Liver (tissue), 9 donors: ENCODE measurements around the gene STIM1. TPM values are rescaled to one million over a fixed set of nuclear protein-coding genes. Genes with fewer than 3 reads are reported as not detected.

Source experiments
- DNase-seq: peaks from one replicate; pipeline ENCODE4 v3.0.0-alpha.2; 2017; ENCODE audit warnings: low spot score
- H3K27ac ChIP-seq, 2 donors: one replicate each; pipeline ENCODE4 v1.7.0; 2013; ENCODE audit warnings: inconsistent platforms in 2 of 2, low read length in 2 of 2, control low read depth in 1 of 2, low read depth in 1 of 2, mild to moderate bottlenecking in 1 of 2
- H3K27me3 ChIP-seq, 4 donors: one replicate each; pipeline versions ENCODE4 v1.6.1 to v1.7.0; 2013; ENCODE audit warnings: low read length in 3 of 4, inconsistent platforms in 1 of 4, mild to moderate bottlenecking in 1 of 4, moderate library complexity in 1 of 4; ENCODE audit not compliant: control insufficient read depth in 4 of 4, insufficient read depth in 4 of 4
- H3K36me3 ChIP-seq, 4 donors: one replicate each; pipeline versions ENCODE4 v1.6.1 to v1.7.0; 2013; ENCODE audit warnings: low read length in 3 of 4, mild to moderate bottlenecking in 3 of 4, low read depth in 1 of 4, moderate library complexity in 1 of 4; ENCODE audit not compliant: control insufficient read depth in 4 of 4, insufficient read depth in 3 of 4
- H3K4me1 ChIP-seq, 4 donors: one replicate each; pipeline versions ENCODE4 v1.6.1 to v1.7.0; 2013; ENCODE audit warnings: low read length in 3 of 4, mild to moderate bottlenecking in 3 of 4, moderate library complexity in 1 of 4; ENCODE audit not compliant: control insufficient read depth in 4 of 4, insufficient read depth in 4 of 4
- H3K4me3 ChIP-seq, 3 donors: one replicate each; pipeline versions ENCODE4 v1.6.1 to v1.7.0; 2013; ENCODE audit warnings: low read length in 3 of 3, control low read depth in 1 of 3, low read depth in 1 of 3, mild to moderate bottlenecking in 1 of 3
- H3K9ac ChIP-seq, 2 donors: one replicate each; pipeline ENCODE4 v1.7.0; 2013; ENCODE audit warnings: low read length in 2 of 2, mild to moderate bottlenecking in 2 of 2, moderate library complexity in 2 of 2, control low read depth in 1 of 2, low read depth in 1 of 2
- H3K9me3 ChIP-seq, 4 donors: one replicate each; pipeline versions ENCODE4 v1.6.1 to v1.7.0; 2013; ENCODE audit warnings: low read length in 3 of 4; ENCODE audit not compliant: control insufficient read depth in 4 of 4
- EGR1 ChIP-seq, 2 donors: IDR thresholded peaks; 2 replicates each; pipeline ENCODE4 v1.6.1; 2016 to 2018; ENCODE audit warnings: antibody characterized with exemption in 2 of 2, low read depth in 2 of 2
- FOXA1 ChIP-seq: IDR thresholded peaks from 2 replicates; pipeline ENCODE4 v1.6.1; 2016; ENCODE audit warnings: antibody characterized with exemption
- FOXA2 ChIP-seq: IDR thresholded peaks from 2 replicates; pipeline ENCODE4 v1.6.1; 2016; ENCODE audit warnings: antibody characterized with exemption
- GABPA ChIP-seq, 2 donors: IDR thresholded peaks in 1 of 2; conservative IDR thresholded peaks in 1 of 2; 2 replicates each; pipeline ENCODE4 v1.6.1; 2016; ENCODE audit warnings: antibody characterized with exemption in 2 of 2, mild to moderate bottlenecking in 1 of 2, moderate library complexity in 1 of 2
- HNF4G ChIP-seq: IDR thresholded peaks from 2 replicates; pipeline ENCODE4 v1.6.1; 2016; ENCODE audit warnings: antibody characterized with exemption
- NR2F2 ChIP-seq: IDR thresholded peaks from 2 replicates; pipeline ENCODE4 v1.6.1; 2016; ENCODE audit warnings: antibody characterized with exemption
- RAD21 ChIP-seq, 2 donors: IDR thresholded peaks; 2 replicates each; pipeline ENCODE4 v1.6.1; 2016; ENCODE audit warnings: antibody characterized with exemption in 2 of 2, mild to moderate bottlenecking in 2 of 2
- RXRA ChIP-seq, 2 donors: IDR thresholded peaks; 2 replicates each; pipeline ENCODE4 v1.6.1; 2017 to 2018; ENCODE audit warnings: antibody characterized with exemption in 2 of 2, mild to moderate bottlenecking in 1 of 2
- SP1 ChIP-seq: IDR thresholded peaks from 2 replicates; pipeline ENCODE4 v1.6.1; 2018; ENCODE audit warnings: antibody characterized with exemption, mild to moderate bottlenecking
- TAF1 ChIP-seq: conservative IDR thresholded peaks from 2 replicates; pipeline ENCODE4 v1.6.1; 2016; ENCODE audit warnings: antibody characterized with exemption, mild to moderate bottlenecking
- YY1 ChIP-seq: IDR thresholded peaks from 2 replicates; pipeline ENCODE4 v1.6.1; 2016; ENCODE audit warnings: antibody characterized with exemption, mild to moderate bottlenecking
- WGBS: extraction: QIAGEN DNeasy Blood & Tissue Kit; methylation state at CpG from one replicate; pipeline ENCODE4 v1.1.7; 2013; 5-methylcytosine and 5-hydroxymethylcytosine counted together
- polyA plus RNA-seq, 2 donors: library from polyadenylated mRNA; stranded (reverse) in 1 of 2; unstranded in 1 of 2; fragments of 200-250 nt in 1 of 2; fragments of >200 nt in 1 of 2; fragmentation: Nextera tagmentation in 1 of 2; extraction: Ambion mirVana in 1 of 2; gene quantifications; one replicate each; pipeline versions ENCODE4 v1.2.1 to v1.2.3, GENCODE V29; 2013 to 2015
- total RNA-seq, 2 donors: library from RNA; depleted of rRNA; stranded (reverse); fragments of >200 nt; gene quantifications; one replicate each; pipeline ENCODE4 v1.2.3, GENCODE V29; 2014
- TF ChIP-seq, protein P1 (sequence below): fragments of 150-350 bp; IDR thresholded peaks from 2 replicates; pipeline ENCODE4 v1.5.1; 2017; ENCODE audit warnings: improper control_type of control experiment, low read depth, low read length; ENCODE audit not compliant: missing input control
- TF ChIP-seq, protein P2 (sequence below): IDR thresholded peaks from 2 replicates; pipeline ENCODE4 v1.6.1; 2016; ENCODE audit warnings: antibody characterized with exemption
- TF ChIP-seq, protein P3 (sequence below): IDR thresholded peaks from 2 replicates; pipeline ENCODE4 v1.6.1; 2016; ENCODE audit warnings: antibody characterized with exemption
- TF ChIP-seq, protein P4 (sequence below): IDR thresholded peaks from 2 replicates; pipeline ENCODE4 v1.6.1; 2016; ENCODE audit warnings: antibody characterized with exemption
- TF ChIP-seq, protein P5 (sequence below): IDR thresholded peaks from 2 replicates; pipeline ENCODE4 v1.6.1; 2016; ENCODE audit warnings: antibody characterized with exemption, mild to moderate bottlenecking
- donor health status: healthy.
- donor health status: healthy.
- donor health status: healthy.
- donor health status: healthy.
- donor health status: healthy.

Gene STIM1
- total and polyA plus RNA-seq, 4 donors, result 19.7 to 42.9 (median 25.1) TPM

DNA sequence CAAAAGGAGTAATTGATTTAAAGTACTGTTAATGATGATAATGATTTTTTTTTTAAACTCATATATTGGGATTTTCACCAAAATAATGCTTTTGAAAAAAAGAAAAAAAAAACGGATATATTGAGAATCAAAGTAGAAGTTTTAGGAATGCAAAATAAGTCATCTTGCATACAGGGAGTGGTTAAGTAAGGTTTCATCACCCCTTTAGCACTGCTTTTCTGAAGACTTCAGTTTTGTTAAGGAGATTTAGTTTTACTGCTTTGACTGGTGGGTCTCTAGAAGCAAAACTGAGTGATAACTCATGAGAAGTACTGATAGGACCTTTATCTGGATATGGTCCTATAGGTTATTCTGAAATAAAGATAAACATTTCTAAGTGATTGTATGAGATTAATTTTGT is 283.0 kb downstream of the STIM1 start:
- no peaks in the 10 kb centered on the region for H3K9me3 ChIP-seq
- no peaks in the 10 kb centered on the region for H3K4me1 ChIP-seq
- 97% methylated on average over 1 of the region's 1 CpG for WGBS
- peaks cover 0 to 29% (median 23%) of the 10 kb centered on the region in 4 donors for H3K36me3 ChIP-seq
- TF ChIP-seq, protein P1, sequence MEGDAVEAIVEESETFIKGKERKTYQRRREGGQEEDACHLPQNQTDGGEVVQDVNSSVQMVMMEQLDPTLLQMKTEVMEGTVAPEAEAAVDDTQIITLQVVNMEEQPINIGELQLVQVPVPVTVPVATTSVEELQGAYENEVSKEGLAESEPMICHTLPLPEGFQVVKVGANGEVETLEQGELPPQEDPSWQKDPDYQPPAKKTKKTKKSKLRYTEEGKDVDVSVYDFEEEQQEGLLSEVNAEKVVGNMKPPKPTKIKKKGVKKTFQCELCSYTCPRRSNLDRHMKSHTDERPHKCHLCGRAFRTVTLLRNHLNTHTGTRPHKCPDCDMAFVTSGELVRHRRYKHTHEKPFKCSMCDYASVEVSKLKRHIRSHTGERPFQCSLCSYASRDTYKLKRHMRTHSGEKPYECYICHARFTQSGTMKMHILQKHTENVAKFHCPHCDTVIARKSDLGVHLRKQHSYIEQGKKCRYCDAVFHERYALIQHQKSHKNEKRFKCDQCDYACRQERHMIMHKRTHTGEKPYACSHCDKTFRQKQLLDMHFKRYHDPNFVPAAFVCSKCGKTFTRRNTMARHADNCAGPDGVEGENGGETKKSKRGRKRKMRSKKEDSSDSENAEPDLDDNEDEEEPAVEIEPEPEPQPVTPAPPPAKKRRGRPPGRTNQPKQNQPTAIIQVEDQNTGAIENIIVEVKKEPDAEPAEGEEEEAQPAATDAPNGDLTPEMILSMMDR, result no peak
- TF ChIP-seq, protein P2, sequence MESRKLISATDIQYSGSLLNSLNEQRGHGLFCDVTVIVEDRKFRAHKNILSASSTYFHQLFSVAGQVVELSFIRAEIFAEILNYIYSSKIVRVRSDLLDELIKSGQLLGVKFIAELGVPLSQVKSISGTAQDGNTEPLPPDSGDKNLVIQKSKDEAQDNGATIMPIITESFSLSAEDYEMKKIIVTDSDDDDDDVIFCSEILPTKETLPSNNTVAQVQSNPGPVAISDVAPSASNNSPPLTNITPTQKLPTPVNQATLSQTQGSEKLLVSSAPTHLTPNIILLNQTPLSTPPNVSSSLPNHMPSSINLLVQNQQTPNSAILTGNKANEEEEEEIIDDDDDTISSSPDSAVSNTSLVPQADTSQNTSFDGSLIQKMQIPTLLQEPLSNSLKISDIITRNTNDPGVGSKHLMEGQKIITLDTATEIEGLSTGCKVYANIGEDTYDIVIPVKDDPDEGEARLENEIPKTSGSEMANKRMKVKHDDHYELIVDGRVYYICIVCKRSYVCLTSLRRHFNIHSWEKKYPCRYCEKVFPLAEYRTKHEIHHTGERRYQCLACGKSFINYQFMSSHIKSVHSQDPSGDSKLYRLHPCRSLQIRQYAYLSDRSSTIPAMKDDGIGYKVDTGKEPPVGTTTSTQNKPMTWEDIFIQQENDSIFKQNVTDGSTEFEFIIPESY, result no peak
- TF ChIP-seq, protein P3, sequence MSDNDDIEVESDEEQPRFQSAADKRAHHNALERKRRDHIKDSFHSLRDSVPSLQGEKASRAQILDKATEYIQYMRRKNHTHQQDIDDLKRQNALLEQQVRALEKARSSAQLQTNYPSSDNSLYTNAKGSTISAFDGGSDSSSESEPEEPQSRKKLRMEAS, result no peak
- no peak for TF ChIP-seq SP1
- TF ChIP-seq NR2F2, result no peak
- TF ChIP-seq RAD21 (IDR thresholded peaks at IDR 0.05), result no peak
- TF ChIP-seq, protein P4, sequence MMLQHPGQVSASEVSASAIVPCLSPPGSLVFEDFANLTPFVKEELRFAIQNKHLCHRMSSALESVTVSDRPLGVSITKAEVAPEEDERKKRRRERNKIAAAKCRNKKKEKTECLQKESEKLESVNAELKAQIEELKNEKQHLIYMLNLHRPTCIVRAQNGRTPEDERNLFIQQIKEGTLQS, result no peak
- TF ChIP-seq, protein P5, sequence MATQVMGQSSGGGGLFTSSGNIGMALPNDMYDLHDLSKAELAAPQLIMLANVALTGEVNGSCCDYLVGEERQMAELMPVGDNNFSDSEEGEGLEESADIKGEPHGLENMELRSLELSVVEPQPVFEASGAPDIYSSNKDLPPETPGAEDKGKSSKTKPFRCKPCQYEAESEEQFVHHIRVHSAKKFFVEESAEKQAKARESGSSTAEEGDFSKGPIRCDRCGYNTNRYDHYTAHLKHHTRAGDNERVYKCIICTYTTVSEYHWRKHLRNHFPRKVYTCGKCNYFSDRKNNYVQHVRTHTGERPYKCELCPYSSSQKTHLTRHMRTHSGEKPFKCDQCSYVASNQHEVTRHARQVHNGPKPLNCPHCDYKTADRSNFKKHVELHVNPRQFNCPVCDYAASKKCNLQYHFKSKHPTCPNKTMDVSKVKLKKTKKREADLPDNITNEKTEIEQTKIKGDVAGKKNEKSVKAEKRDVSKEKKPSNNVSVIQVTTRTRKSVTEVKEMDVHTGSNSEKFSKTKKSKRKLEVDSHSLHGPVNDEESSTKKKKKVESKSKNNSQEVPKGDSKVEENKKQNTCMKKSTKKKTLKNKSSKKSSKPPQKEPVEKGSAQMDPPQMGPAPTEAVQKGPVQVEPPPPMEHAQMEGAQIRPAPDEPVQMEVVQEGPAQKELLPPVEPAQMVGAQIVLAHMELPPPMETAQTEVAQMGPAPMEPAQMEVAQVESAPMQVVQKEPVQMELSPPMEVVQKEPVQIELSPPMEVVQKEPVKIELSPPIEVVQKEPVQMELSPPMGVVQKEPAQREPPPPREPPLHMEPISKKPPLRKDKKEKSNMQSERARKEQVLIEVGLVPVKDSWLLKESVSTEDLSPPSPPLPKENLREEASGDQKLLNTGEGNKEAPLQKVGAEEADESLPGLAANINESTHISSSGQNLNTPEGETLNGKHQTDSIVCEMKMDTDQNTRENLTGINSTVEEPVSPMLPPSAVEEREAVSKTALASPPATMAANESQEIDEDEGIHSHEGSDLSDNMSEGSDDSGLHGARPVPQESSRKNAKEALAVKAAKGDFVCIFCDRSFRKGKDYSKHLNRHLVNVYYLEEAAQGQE, result no peak
- TF ChIP-seq GABPA (IDR thresholded peaks at IDR 0.05 in 1 of 2, conservative IDR thresholded peaks at IDR 0.05 in 1 of 2), result no peak
- TF ChIP-seq TAF1, result no peak
- TF ChIP-seq FOXA2, result no peak
- TF ChIP-seq EGR1 (IDR thresholded peaks at IDR 0.05; ENCODE audit: low read depth in 2 of 2), result no peak
- no peak for TF ChIP-seq YY1
- no peak for TF ChIP-seq RXRA (IDR thresholded peaks at IDR 0.05)
- no peak for TF ChIP-seq HNF4G
- no peak for TF ChIP-seq FOXA1
- DNase-seq, result no peak
- H3K27me3 ChIP-seq, result no peaks in the 10 kb centered on the region
- H3K9ac ChIP-seq, result no peak overlapping the region
- H3K27ac ChIP-seq, result no peak overlapping the region
- no peak overlapping the region for H3K4me3 ChIP-seq
